ENCODE measurements around the gene NAT8. TPM values are rescaled to one million over a fixed set of nuclear protein-coding genes. Genes with fewer than 3 reads are reported as not detected.
A peak's percentile ranks its signal among the peaks of the same experiment; 100 is the strongest.

The NAT8 gene
- total and polyA plus RNA-seq, 2 of the 13 experiments (the other 11 are each of a cell fraction or from before 2014, with no cell fraction given): 1.9 to 12.9 TPM

GRCh38 chr2:73642338-73643018 lies at the start of gene NAT8 (continued):
- TF ChIP-seq ZNF280B (CRISPR knock-in tag; IDR thresholded peaks at IDR 0.05; ENCODE audit: borderline replicate concordance) (peak; percentile 59; the same call in 1 of the 2 replicates), NFRKB (IDR thresholded peaks at IDR 0.05) (no peak), ATM (IDR thresholded peaks at IDR 0.05; ENCODE audit: borderline replicate concordance) (no peak), ZNF616 (CRISPR knock-in tag; IDR thresholded peaks at IDR 0.05; ENCODE audit: low read depth) (no peak), SIX1 (CRISPR knock-in tag; IDR thresholded peaks at IDR 0.05; ENCODE audit: borderline replicate concordance) (no peak), ELF3 (CRISPR knock-in tag; IDR thresholded peaks at IDR 0.05) (peak; percentile 85), ZNF30 (CRISPR knock-in tag; IDR thresholded peaks at IDR 0.05) (no peak), AKAP8 (CRISPR knock-in tag; IDR thresholded peaks at IDR 0.05) (0 out of 2 replicates have a peak, but pooled peaks have one; percentile 33), ZNF382 (CRISPR knock-in tag; IDR thresholded peaks at IDR 0.05; ENCODE audit: borderline replicate concordance) (no peak), KLF9 (CRISPR knock-in tag; IDR thresholded peaks at IDR 0.05; ENCODE audit: low read depth) (no peak), XBP1 (CRISPR knock-in tag; IDR thresholded peaks at IDR 0.05) (no peak), IKZF5 (CRISPR knock-in tag; IDR thresholded peaks at IDR 0.05) (peak; percentile 92; the same call in 1 of the 2 replicates), ELF4 (CRISPR knock-in tag; IDR thresholded peaks at IDR 0.05; ENCODE audit: borderline replicate concordance) (no peak), NONO (IDR thresholded peaks at IDR 0.05) (no peak), NONO (CRISPR knock-in tag; conservative IDR thresholded peaks at IDR 0.05) (peak; percentile 88), ZNF839 (CRISPR knock-in tag; IDR thresholded peaks at IDR 0.05; ENCODE audit: borderline replicate concordance) (0 out of 2 replicates have a peak, but pooled peaks have one; percentile 64)
- TF ChIP-seq, protein P1, sequence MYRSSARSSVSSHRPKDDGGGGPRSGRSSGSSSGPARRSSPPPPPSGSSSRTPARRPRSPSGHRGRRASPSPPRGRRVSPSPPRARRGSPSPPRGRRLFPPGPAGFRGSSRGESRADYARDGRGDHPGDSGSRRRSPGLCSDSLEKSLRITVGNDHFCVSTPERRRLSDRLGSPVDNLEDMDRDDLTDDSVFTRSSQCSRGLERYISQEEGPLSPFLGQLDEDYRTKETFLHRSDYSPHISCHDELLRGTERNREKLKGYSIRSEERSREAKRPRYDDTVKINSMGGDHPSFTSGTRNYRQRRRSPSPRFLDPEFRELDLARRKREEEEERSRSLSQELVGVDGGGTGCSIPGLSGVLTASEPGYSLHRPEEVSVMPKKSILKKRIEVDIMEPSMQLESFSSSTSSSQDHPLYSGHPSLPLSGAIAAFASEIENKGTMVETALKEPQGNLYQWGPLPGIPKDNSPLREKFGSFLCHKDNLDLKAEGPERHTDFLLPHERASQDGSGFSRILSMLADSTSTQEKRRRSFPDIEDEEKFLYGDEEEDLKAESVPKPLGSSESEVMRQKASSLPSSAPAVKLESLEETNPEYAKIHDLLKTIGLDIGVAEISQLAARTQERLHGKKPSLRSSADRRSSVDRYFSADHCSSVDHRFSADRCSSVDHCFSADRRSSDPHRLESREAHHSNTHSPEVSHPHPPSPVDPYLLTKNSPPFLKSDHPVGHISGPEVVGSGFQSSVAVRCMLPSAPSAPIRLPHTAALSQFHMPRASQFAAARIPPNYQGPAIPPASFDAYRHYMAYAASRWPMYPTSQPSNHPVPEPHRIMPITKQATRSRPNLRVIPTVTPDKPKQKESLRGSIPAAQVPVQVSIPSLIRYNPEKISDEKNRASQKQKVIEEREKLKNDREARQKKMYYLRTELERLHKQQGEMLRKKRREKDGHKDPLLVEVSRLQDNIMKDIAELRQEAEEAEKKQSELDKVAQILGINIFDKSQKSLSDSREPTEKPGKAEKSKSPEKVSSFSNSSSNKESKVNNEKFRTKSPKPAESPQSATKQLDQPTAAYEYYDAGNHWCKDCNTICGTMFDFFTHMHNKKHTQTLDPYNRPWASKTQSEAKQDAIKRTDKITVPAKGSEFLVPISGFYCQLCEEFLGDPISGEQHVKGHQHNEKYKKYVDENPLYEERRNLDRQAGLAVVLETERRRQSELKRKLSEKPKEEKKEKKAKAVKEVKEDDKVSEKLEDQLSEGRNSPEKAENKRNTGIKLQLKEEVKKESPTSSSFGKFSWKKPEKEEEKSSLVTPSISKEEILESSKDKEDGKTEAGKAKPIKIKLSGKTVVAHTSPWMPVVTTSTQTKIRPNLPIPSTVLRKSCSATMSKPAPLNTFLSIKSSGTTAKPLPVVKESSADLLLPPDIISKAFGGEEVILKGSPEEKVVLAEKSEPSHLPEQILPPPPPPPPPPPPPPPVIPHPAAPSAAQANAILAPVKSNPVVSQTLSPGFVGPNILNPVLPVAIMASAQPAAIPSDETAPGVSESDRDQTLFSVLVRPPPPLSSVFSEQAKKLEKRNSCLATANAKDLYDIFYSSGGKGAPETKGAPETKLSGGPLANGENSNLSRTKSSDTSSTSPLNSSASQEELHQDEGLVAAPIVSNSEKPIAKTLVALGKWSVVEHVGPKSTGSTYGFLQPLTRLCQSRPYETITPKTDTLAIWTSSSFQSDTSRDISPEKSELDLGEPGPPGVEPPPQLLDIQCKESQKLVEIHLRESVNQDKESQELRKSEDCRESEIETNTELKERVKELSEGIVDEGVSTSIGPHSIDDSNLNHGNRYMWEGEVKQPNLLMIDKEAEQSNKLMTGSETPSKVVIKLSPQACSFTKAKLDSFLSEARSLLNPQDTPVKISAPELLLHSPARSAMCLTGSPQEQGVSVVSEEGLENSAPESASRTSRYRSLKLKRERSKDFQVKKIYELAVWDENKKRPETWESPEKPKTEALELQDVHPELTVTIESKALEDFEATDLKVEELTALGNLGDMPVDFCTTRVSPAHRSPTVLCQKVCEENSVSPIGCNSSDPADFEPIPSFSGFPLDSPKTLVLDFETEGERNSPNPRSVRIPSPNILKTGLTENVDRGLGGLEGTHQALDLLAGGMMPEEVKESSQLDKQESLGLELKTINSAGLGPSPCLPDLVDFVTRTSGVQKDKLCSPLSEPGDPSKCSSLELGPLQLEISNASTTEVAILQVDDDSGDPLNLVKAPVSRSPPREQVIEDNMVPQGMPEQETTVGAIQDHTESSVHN (CRISPR knock-in tag; IDR thresholded peaks at IDR 0.05): no peak; the same call in 1 of the 2 replicates
- TF ChIP-seq, protein P2, sequence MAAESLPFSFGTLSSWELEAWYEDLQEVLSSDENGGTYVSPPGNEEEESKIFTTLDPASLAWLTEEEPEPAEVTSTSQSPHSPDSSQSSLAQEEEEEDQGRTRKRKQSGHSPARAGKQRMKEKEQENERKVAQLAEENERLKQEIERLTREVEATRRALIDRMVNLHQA (CRISPR knock-in tag; IDR thresholded peaks at IDR 0.05): no peak
